Stimulated activated naive CD4-positive, alpha-beta T cell treated with Interleukin-2 at 50 U/mL for 16 hours (primary cell): ENCODE results near the gene GTPBP4.
"Not testable (repeated sequence)": the region's sequence is repeated elsewhere in the genome, so short reads cannot be mapped to it uniquely, and the experiment has no call there.

Experiments used
- DNase-seq: peaks from one replicate; lab custom pipeline; 2025; lab: John Stamatoyannopoulos, UW

GTPBP4 gene

GRCh38 chr10:1056326-1057105 lies 68.3 kb downstream of the GTPBP4 start, which contains the start of gene WDR37:
Gene WDR37, plus strand, starts transcription at chr10:1056385. Its CDS starts 15,771 bp downstream, at chr10:1072156.
- DNase-seq, result peak; percentile 87

GRCh38 chr10:1057106-1057657 lies 68.9 kb downstream of the GTPBP4 start:
- DNase-seq, result no peak

- DNase-seq, result no peak
Observed at GRCh38 chr10:1058017-1058416, 69.8 kb downstream of the GTPBP4 start.

GRCh38 chr10:1059902-1060301 lies 71.7 kb downstream of the GTPBP4 start:
- no peak for DNase-seq

GRCh38 chr10:1061930-1062774 lies 73.9 kb downstream of the GTPBP4 start:
- DNase-seq, result no peak

GRCh38 chr10:1063232-1063865 lies 75.1 kb downstream of the GTPBP4 start:
- no peak for DNase-seq

GRCh38 chr10:1064964-1065247 lies 76.7 kb downstream of the GTPBP4 start:
- DNase-seq, result no peak

- not testable (repeated sequence) for DNase-seq
Observed at GRCh38 chr10:1066734-1067133, 78.5 kb downstream of the GTPBP4 start.

- DNase-seq, result no peak
Observed at GRCh38 chr10:1068380-1069361, 80.4 kb downstream of the GTPBP4 start.
